A673 (cell line): ENCODE measurements around the gene OR6Y1.

Experiments used
- CTCF ChIP-seq: fragments of 300-800, 200-600 bp; sonication (generic); conservative IDR thresholded peaks from 2 replicates; pipeline ENCODE4 v1.5.1; 2017; ENCODE audit warnings: low read depth, mild to moderate bottlenecking, antibody characterized with exemption, low read length, moderate library complexity, mixed read lengths
- EZH2 ChIP-seq: fragments of 200-600 bp; sonication (generic); IDR thresholded peaks from 2 replicates; pipeline ENCODE4 v1.6.1; 2017; ENCODE audit warnings: borderline replicate concordance, low read depth, mild to moderate bottlenecking, mixed read lengths, antibody characterized with exemption, low read length; ENCODE audit not compliant: poor library complexity, severe bottlenecking

GRCh38 chr1:158563853-158564252 is 9.6 kb upstream of the OR6Y1 start:
- TF ChIP-seq CTCF (no peak), EZH2 (no peak)
